Measurements from ENCODE around the gene ANKRD33B.

Gene ANKRD33B

GRCh38 chr5:10530601-10531320, 33.1 kb upstream of the ANKRD33B start:
- no peaks in the 10 kb centered on the region for H3K36me3 ChIP-seq (ENCODE audit: insufficient read depth, insufficient read length, low read length)
- no peak for TF ChIP-seq YY1 (IDR thresholded peaks at IDR 0.05; ENCODE audit: insufficient read depth, insufficient read length)
- no peak for TF ChIP-seq SUZ12 (IDR thresholded peaks at IDR 0.05; ENCODE audit: extremely low read depth, insufficient read depth, insufficient read length)
- no peak for TF ChIP-seq ZNF274 (IDR thresholded peaks at IDR 0.05; ENCODE audit: low read depth, low read length)
- H3K27me3 ChIP-seq (ENCODE audit: insufficient read depth, insufficient read length) = no peaks in the 10 kb centered on the region
- no peak overlapping the region for H3K4me3 ChIP-seq (ENCODE audit: insufficient read length, low read depth)
- no peak overlapping the region for H3K9ac ChIP-seq (ENCODE audit: insufficient read length, low read depth)
- no peaks in the 10 kb centered on the region for H3K9me3 ChIP-seq (ENCODE audit: insufficient read depth, low read length)
- peaks cover 9% of the 10 kb centered on the region for H3K4me1 ChIP-seq (ENCODE audit: insufficient read depth, insufficient read length)
- DNase-seq (ENCODE audit: low read depth, low spot score) = no peak

GRCh38 chr5:10532421-10532820, 31.4 kb upstream of the ANKRD33B start:
- H3K4me1 ChIP-seq (ENCODE audit: insufficient read depth, insufficient read length) = peaks cover 13% of the 10 kb centered on the region
- no peak for TF ChIP-seq YY1 (IDR thresholded peaks at IDR 0.05; ENCODE audit: insufficient read depth, insufficient read length)
- TF ChIP-seq SUZ12 (IDR thresholded peaks at IDR 0.05; ENCODE audit: extremely low read depth, insufficient read depth, insufficient read length) = no peak
- TF ChIP-seq ZNF274 (IDR thresholded peaks at IDR 0.05; ENCODE audit: low read depth, low read length) = no peak
- no peak overlapping the region for H3K9ac ChIP-seq (ENCODE audit: insufficient read length, low read depth)
- H3K9me3 ChIP-seq (ENCODE audit: insufficient read depth, low read length) = no peaks in the 10 kb centered on the region
- no peaks in the 10 kb centered on the region for H3K27me3 ChIP-seq (ENCODE audit: insufficient read depth, insufficient read length)
- no peak overlapping the region for H3K4me3 ChIP-seq (ENCODE audit: insufficient read length, low read depth)
- no peaks in the 10 kb centered on the region for H3K36me3 ChIP-seq (ENCODE audit: insufficient read depth, insufficient read length, low read length)
- DNase-seq (ENCODE audit: low read depth, low spot score) = no peak

- no peak overlapping the region for H3K9ac ChIP-seq (ENCODE audit: insufficient read length, low read depth)
- H3K27me3 ChIP-seq (ENCODE audit: insufficient read depth, insufficient read length) = no peaks in the 10 kb centered on the region
- TF ChIP-seq ZNF274 (IDR thresholded peaks at IDR 0.05; ENCODE audit: low read depth, low read length) (no peak), YY1 (IDR thresholded peaks at IDR 0.05; ENCODE audit: insufficient read depth, insufficient read length) (no peak), SUZ12 (IDR thresholded peaks at IDR 0.05; ENCODE audit: extremely low read depth, insufficient read depth, insufficient read length) (no peak)
- no peak overlapping the region for H3K4me3 ChIP-seq (ENCODE audit: insufficient read length, low read depth)
- no peak for DNase-seq (ENCODE audit: low read depth, low spot score)
- no peaks in the 10 kb centered on the region for H3K9me3 ChIP-seq (ENCODE audit: insufficient read depth, low read length)
- no peaks in the 10 kb centered on the region for H3K36me3 ChIP-seq (ENCODE audit: insufficient read depth, insufficient read length, low read length)
- H3K4me1 ChIP-seq (ENCODE audit: insufficient read depth, insufficient read length) = peaks cover 16% of the 10 kb centered on the region
Measured at GRCh38 chr5:10533226-10533625, 30.6 kb upstream of the ANKRD33B start.

GRCh38 chr5:10534561-10535530, 29.0 kb upstream of the ANKRD33B start:
- Histone ChIP-seq H3K27me3 (ENCODE audit: insufficient read depth, insufficient read length) (no peaks in the 10 kb centered on the region), H3K4me1 (ENCODE audit: insufficient read depth, insufficient read length) (peaks cover 16% of the 10 kb centered on the region), H3K36me3 (ENCODE audit: insufficient read depth, insufficient read length, low read length) (no peaks in the 10 kb centered on the region), H3K9ac (ENCODE audit: insufficient read length, low read depth) (no peak overlapping the region), H3K4me3 (ENCODE audit: insufficient read length, low read depth) (no peak overlapping the region), H3K9me3 (ENCODE audit: insufficient read depth, low read length) (no peaks in the 10 kb centered on the region)
- no peak for DNase-seq (ENCODE audit: low read depth, low spot score)
- TF ChIP-seq YY1 (IDR thresholded peaks at IDR 0.05; ENCODE audit: insufficient read depth, insufficient read length) (no peak), SUZ12 (IDR thresholded peaks at IDR 0.05; ENCODE audit: extremely low read depth, insufficient read depth, insufficient read length) (no peak), ZNF274 (IDR thresholded peaks at IDR 0.05; ENCODE audit: low read depth, low read length) (no peak)

GRCh38 chr5:10536511-10536910, 27.4 kb upstream of the ANKRD33B start:
- Histone ChIP-seq H3K27me3 (ENCODE audit: insufficient read depth, insufficient read length) (no peaks in the 10 kb centered on the region), H3K4me3 (ENCODE audit: insufficient read length, low read depth) (no peak overlapping the region), H3K9ac (ENCODE audit: insufficient read length, low read depth) (no peak overlapping the region), H3K9me3 (ENCODE audit: insufficient read depth, low read length) (no peaks in the 10 kb centered on the region), H3K36me3 (ENCODE audit: insufficient read depth, insufficient read length, low read length) (no peaks in the 10 kb centered on the region), H3K4me1 (ENCODE audit: insufficient read depth, insufficient read length) (peaks cover 16% of the 10 kb centered on the region)
- TF ChIP-seq ZNF274 (IDR thresholded peaks at IDR 0.05; ENCODE audit: low read depth, low read length) (no peak), SUZ12 (IDR thresholded peaks at IDR 0.05; ENCODE audit: extremely low read depth, insufficient read depth, insufficient read length) (no peak), YY1 (IDR thresholded peaks at IDR 0.05; ENCODE audit: insufficient read depth, insufficient read length) (no peak)
- DNase-seq (ENCODE audit: low read depth, low spot score) = no peak

- Histone ChIP-seq H3K9me3 (ENCODE audit: insufficient read depth, low read length) (no peaks in the 10 kb centered on the region), H3K36me3 (ENCODE audit: insufficient read depth, insufficient read length, low read length) (no peaks in the 10 kb centered on the region), H3K9ac (ENCODE audit: insufficient read length, low read depth) (no peak overlapping the region), H3K4me1 (ENCODE audit: insufficient read depth, insufficient read length) (peaks cover 16% of the 10 kb centered on the region), H3K4me3 (ENCODE audit: insufficient read length, low read depth) (no peak overlapping the region), H3K27me3 (ENCODE audit: insufficient read depth, insufficient read length) (no peaks in the 10 kb centered on the region)
- TF ChIP-seq SUZ12 (IDR thresholded peaks at IDR 0.05; ENCODE audit: extremely low read depth, insufficient read depth, insufficient read length) (no peak), ZNF274 (IDR thresholded peaks at IDR 0.05; ENCODE audit: low read depth, low read length) (no peak), YY1 (IDR thresholded peaks at IDR 0.05; ENCODE audit: insufficient read depth, insufficient read length) (no peak)
- no peak for DNase-seq (ENCODE audit: low read depth, low spot score)
Measured at GRCh38 chr5:10536931-10537579, 26.8 kb upstream of the ANKRD33B start.

Data from NT2/D1 (cell line).